B cell (primary cell): Measurements from ENCODE around the gene ZNF408. TPM values are rescaled to one million over a fixed set of nuclear protein-coding genes. Genes with fewer than 3 reads are reported as not detected.

Experiments used
- ATAC-seq: fragments of 200-7000 bp; cut with Tn5 transposase; one replicate; pipeline ENCODE4 v1.10.0; 2021; ENCODE audit warnings: low read depth, mild to moderate bottlenecking, moderate number of reproducible peaks, moderate library complexity
- CTCF ChIA-PET: fragments of 350-600 bp; sonication (Branson Sonifier 250); formaldehyde crosslinking; loops from one replicate; lab custom pipeline; 2021; ENCODE audit warnings: antibody characterized with exemption, inconsistent platforms; lab: Charles Lee
- POLR2A ChIA-PET: fragments of 350-600 bp; sonication (Branson Sonifier 250); formaldehyde crosslinking; loops from one replicate; lab custom pipeline; 2021; ENCODE audit warnings: antibody characterized with exemption; lab: Charles Lee
- DNase-seq: peaks from one replicate; pipeline ENCODE4 v3.0.0; 2013
- H2AFZ ChIP-seq: 2 replicates; pipeline ENCODE4 v1.6.1; 2012; ENCODE audit warnings: mild to moderate bottlenecking, low read depth, low read length; ENCODE audit not compliant: insufficient read depth, poor library complexity, severe bottlenecking
- H3K27ac ChIP-seq, 2 donors: 1 replicate in 1 of 2; 2 replicates in 1 of 2; pipeline ENCODE4 v1.5.1; 2012 to 2013; ENCODE audit warnings: low read length in 2 of 2, mild to moderate bottlenecking in 2 of 2, moderate library complexity in 1 of 2
- H3K27me3 ChIP-seq, 4 experiments: fragments of 200-600 bp in 1 of 4; sonication (generic) in 1 of 4; replicated peaks in 1 of 4; 1 replicate in 2 of 4; 2 replicates in 2 of 4; pipeline versions ENCODE4 v1.6.1 to v1.7.0; 2013 to 2016; ENCODE audit warnings: low read length in 3 of 4, mild to moderate bottlenecking in 2 of 4, mixed read lengths in 1 of 4, moderate library complexity in 1 of 4; ENCODE audit not compliant: insufficient read depth in 4 of 4, control insufficient read depth in 3 of 4; ENCODE audit errors: control extremely low read depth in 1 of 4
- H3K36me3 ChIP-seq, 2 experiments: replicated peaks in 1 of 2; 1 replicate in 1 of 2; 2 replicates in 1 of 2; pipeline versions ENCODE4 v1.6.1 to v1.7.1; 2013; ENCODE audit warnings: low read length in 1 of 2; ENCODE audit not compliant: insufficient read depth in 2 of 2, control insufficient read depth in 1 of 2; ENCODE audit errors: control extremely low read depth in 1 of 2, extremely low read depth in 1 of 2
- H3K4me1 ChIP-seq, 2 donors: fragments of 200-600 bp in 1 of 2; sonication (generic) in 1 of 2; 1 replicate in 1 of 2; 2 replicates in 1 of 2; pipeline versions ENCODE4 v1.5.1 to v1.6.1; 2013 to 2017; ENCODE audit warnings: low read length in 2 of 2; ENCODE audit not compliant: control insufficient read depth in 2 of 2, insufficient read depth in 2 of 2
- H3K4me2 ChIP-seq: replicated peaks from 2 replicates; pipeline ENCODE3; 2012; ENCODE audit warnings: mild to moderate bottlenecking, low read depth, low read length; ENCODE audit not compliant: poor library complexity, severe bottlenecking
- H3K4me3 ChIP-seq, 5 experiments: fragments of 200-600 bp in 1 of 5; sonication (generic) in 1 of 5; 1 replicate in 3 of 5; 2 replicates in 2 of 5; pipeline versions ENCODE4 v1.5.1 to v1.7.0; 2011 to 2016; ENCODE audit warnings: low read length in 4 of 5, mild to moderate bottlenecking in 4 of 5, low read depth in 2 of 5, control low read depth in 1 of 5, moderate library complexity in 1 of 5; ENCODE audit not compliant: insufficient read depth in 1 of 5; ENCODE audit errors: control extremely low read depth in 1 of 5, extremely low read depth in 1 of 5
- H3K79me2 ChIP-seq: fragments of 200-600 bp; sonication (generic); one replicate; pipeline ENCODE4 v1.6.0; 2016; ENCODE audit warnings: low read length; ENCODE audit not compliant: control insufficient read depth, insufficient read depth
- H3K9ac ChIP-seq: fragments of 200-600 bp; sonication (generic); 2 replicates; pipeline ENCODE4 v1.6.1; 2017; ENCODE audit warnings: mild to moderate bottlenecking, low read length, moderate library complexity
- H3K9me3 ChIP-seq, 3 donors: one replicate each; pipeline versions ENCODE4 v1.6.1 to v1.7.1; 2013; ENCODE audit warnings: low read length in 2 of 3; ENCODE audit not compliant: control insufficient read depth in 2 of 3, insufficient read depth in 1 of 3; ENCODE audit errors: control extremely low read depth in 1 of 3
- H4K20me1 ChIP-seq: 2 replicates; pipeline ENCODE4 v1.6.0; 2012; ENCODE audit warnings: mild to moderate bottlenecking, low read length; ENCODE audit not compliant: insufficient read depth, control insufficient read depth, poor library complexity, severe bottlenecking
- H3K27ac Mint-ChIP-seq: one replicate; pipeline ENCODE4 v1.8.0; 2021; ENCODE audit warnings: mixed read lengths
- H3K27me3 Mint-ChIP-seq: one replicate; pipeline ENCODE4 v1.8.0; 2021; ENCODE audit warnings: mixed read lengths
- H3K4me1 Mint-ChIP-seq: one replicate; pipeline ENCODE4 v1.8.0; 2021; ENCODE audit warnings: mixed read lengths
- H3K4me3 Mint-ChIP-seq: one replicate; pipeline ENCODE4 v1.8.0; 2021; ENCODE audit warnings: mixed read lengths
- H3K9me3 Mint-ChIP-seq: one replicate; pipeline ENCODE4 v1.8.0; 2022; ENCODE audit warnings: mixed read lengths; ENCODE audit not compliant: insufficient read depth
- CTCF ChIP-seq: fragments of 200-600 bp; IDR thresholded peaks from one replicate; pipeline ENCODE4 v1.8.0; 2022; ENCODE audit warnings: antibody characterized with exemption, mild to moderate bottlenecking
- EZH2 ChIP-seq: IDR thresholded peaks from 2 replicates; pipeline ENCODE4 v1.6.1; 2012; ENCODE audit warnings: borderline replicate concordance, low read depth, mild to moderate bottlenecking, moderate library complexity, low read length; ENCODE audit not compliant: insufficient read depth, poor library complexity, severe bottlenecking
- WGBS: methylation state at CpG from one replicate; pipeline ENCODE4 v1.1.5; 2013; ENCODE audit warnings: missing lambda C conversion rate; ENCODE audit not compliant: insufficient coverage; 5-methylcytosine and 5-hydroxymethylcytosine counted together
- intact Hi-C: fragments of 100-400 bp; cut with micrococcal nuclease; formaldehyde crosslinking; loops from one replicate; pipeline ENCODE4 v1.10.0; 2022
- polyA plus RNA-seq: library from polyadenylated mRNA; depleted of rRNA; stranded (reverse); fragments of >200 nt; gene quantifications from 2 replicates; pipeline ENCODE4 v1.2.3, GENCODE V29; 2012
- total RNA-seq, 2 donors: library from RNA; stranded (reverse); fragments of 120-200 nt in 1 of 2; gene quantifications; 1 replicate in 1 of 2; 2 replicates in 1 of 2; pipeline versions ENCODE4 v1.2.3 to v1.2.4, GENCODE V29; 2013 to 2022

Gene ZNF408
- total and polyA plus RNA-seq, 2 donors (not counting 1 experiment from before 2014, with no cell fraction given): 8.3 to 22.3 TPM

GRCh38 chr11:46726206-46726862, 25.5 kb downstream of the ZNF408 start:
- Mint-ChIP-seq H3K4me3 (no peak overlapping the region), H3K27ac (no peak overlapping the region), H3K9me3 (no peaks in the 10 kb centered on the region), H3K27me3 (peaks cover 3% of the 10 kb centered on the region), H3K4me1 (no peaks in the 10 kb centered on the region)
- DNase-seq (no peak), ATAC-seq (no peak)
- POLR2A ChIA-PET: no interaction called here
- Histone ChIP-seq H3K79me2 (no peaks in the 10 kb centered on the region), H3K4me3 (no peak overlapping the region), H3K4me2 (no peak overlapping the region), H3K4me1 (no peaks in the 10 kb centered on the region), H3K9me3 (no peaks in the 10 kb centered on the region), H3K27me3 (no peaks in the 10 kb centered on the region), H3K9ac (no peak overlapping the region), H2AFZ (no peak overlapping the region), H3K36me3 (no peaks in the 10 kb centered on the region), H3K27ac (no peak overlapping the region), H4K20me1 (no peaks in the 10 kb centered on the region)
- intact Hi-C loops: no loop called here
- CTCF ChIA-PET: no interaction called here
- 96% methylated on average over 26 of the region's 26 CpGs for WGBS
- TF ChIP-seq EZH2 (no peak), CTCF (no peak)

- Histone ChIP-seq H4K20me1 (no peaks in the 10 kb centered on the region), H3K4me3 (no peak overlapping the region), H3K27me3 (no peaks in the 10 kb centered on the region), H2AFZ (no peak overlapping the region), H3K9me3 (no peaks in the 10 kb centered on the region), H3K27ac (no peak overlapping the region), H3K9ac (no peak overlapping the region), H3K4me1 (no peaks in the 10 kb centered on the region), H3K79me2 (no peaks in the 10 kb centered on the region), H3K4me2 (no peak overlapping the region), H3K36me3 (no peaks in the 10 kb centered on the region)
- ChIA-PET POLR2A (no interaction called here), CTCF (no interaction called here)
- H3K27ac Mint-ChIP-seq: no peak overlapping the region
- H3K27me3 Mint-ChIP-seq: no peaks in the 10 kb centered on the region
- 90% methylated on average over 17 of the region's 17 CpGs for WGBS
- ATAC-seq: no peak
- H3K9me3 Mint-ChIP-seq: no peaks in the 10 kb centered on the region
- no peak for DNase-seq
- intact Hi-C loops: no loop called here
- no peak overlapping the region for H3K4me3 Mint-ChIP-seq
- H3K4me1 Mint-ChIP-seq: no peaks in the 10 kb centered on the region
- TF ChIP-seq CTCF (no peak), EZH2 (no peak)
These were observed 27.3 kb downstream of the ZNF408 start for GRCh38 chr11:46727952-46728658.
